HG02588 (cell line): Measurements from ENCODE around the gene GOLT1A.
A peak's percentile ranks its signal among the peaks of the same experiment; 100 is the strongest.

ENCODE experiments used
- ATAC-seq: cut with Tn5 transposase; IDR thresholded peaks from one replicate; pipeline ENCODE4 v1.9.1; 2021; ENCODE audit warnings: mild to moderate bottlenecking, moderate library complexity; ENCODE audit not compliant: unreplicated experiment

The GOLT1A gene

GRCh38 chr1:204213668-204214662, at the start of gene GOLT1A:
Gene GOLT1A (minus strand): TSS chr1:204213988. CDS start chr1:204213906, 82 bp downstream.
- ATAC-seq: peak; percentile 70

GRCh38 chr1:204263254-204263910, 49.6 kb upstream of the GOLT1A start:
- ATAC-seq: no peak

- no peak for ATAC-seq
Observed at GRCh38 chr1:204262506-204263253, 48.9 kb upstream of the GOLT1A start.

- ATAC-seq: no peak
Observed at GRCh38 chr1:204261746-204262505, 48.1 kb upstream of the GOLT1A start.

GRCh38 chr1:204261266-204261665, 47.5 kb upstream of the GOLT1A start:
- no peak for ATAC-seq

GRCh38 chr1:204260601-204261197, 46.9 kb upstream of the GOLT1A start:
- ATAC-seq: no peak

- ATAC-seq: no peak
Observed at GRCh38 chr1:204259782-204260181, 46.0 kb upstream of the GOLT1A start.

- no peak for ATAC-seq
Observed at GRCh38 chr1:204259196-204259595, 45.4 kb upstream of the GOLT1A start.

GRCh38 chr1:204258213-204259115, 44.7 kb upstream of the GOLT1A start:
- no peak for ATAC-seq

GRCh38 chr1:204257446-204257845, 43.7 kb upstream of the GOLT1A start:
- no peak for ATAC-seq

GRCh38 chr1:204256531-204256930, 42.7 kb upstream of the GOLT1A start:
- ATAC-seq: no peak

GRCh38 chr1:204255966-204256365, 42.2 kb upstream of the GOLT1A start:
- ATAC-seq: no peak

- no peak for ATAC-seq
Observed at GRCh38 chr1:204255225-204255624, 41.4 kb upstream of the GOLT1A start.

- no peak for ATAC-seq
Observed at GRCh38 chr1:204254031-204254661, 40.4 kb upstream of the GOLT1A start.

GRCh38 chr1:204251926-204252689, 38.3 kb upstream of the GOLT1A start:
- no peak for ATAC-seq

- ATAC-seq: no peak
Observed at GRCh38 chr1:204251286-204251685, 37.5 kb upstream of the GOLT1A start.

- ATAC-seq: no peak
Observed at GRCh38 chr1:204250428-204251030, 36.7 kb upstream of the GOLT1A start.
